GM21423 (cell line): ENCODE results near the gene ADIG.

Experiments
- ATAC-seq: cut with Tn5 transposase; IDR thresholded peaks from one replicate; pipeline ENCODE4 v1.9.1; 2021; ENCODE audit warnings: mild to moderate bottlenecking, moderate library complexity; ENCODE audit not compliant: unreplicated experiment

ADIG gene

GRCh38 chr20:38581013-38581412 lies at the start of gene ADIG:
TSS of gene ADIG (plus strand) at chr20:38581197. CDS start at chr20:38581251, 54 bp downstream.
- no peak for ATAC-seq

GRCh38 chr20:38534756-38535155 lies 46.2 kb upstream of the ADIG start:
- ATAC-seq, result no peak

GRCh38 chr20:38536310-38536709 lies 44.7 kb upstream of the ADIG start:
- ATAC-seq, result no peak

- no peak for ATAC-seq
Measured at GRCh38 chr20:38537176-38537575, 43.8 kb upstream of the ADIG start.

GRCh38 chr20:38538789-38539188 lies 42.2 kb upstream of the ADIG start:
- ATAC-seq, result no peak

- ATAC-seq, result no peak
Measured at GRCh38 chr20:38543014-38543906, 37.7 kb upstream of the ADIG start.

GRCh38 chr20:38545771-38546170 lies 35.2 kb upstream of the ADIG start:
- ATAC-seq, result no peak

GRCh38 chr20:38547288-38548085 lies 33.5 kb upstream of the ADIG start:
- no peak for ATAC-seq

GRCh38 chr20:38548356-38549083 lies 32.5 kb upstream of the ADIG start:
- ATAC-seq, result no peak

- ATAC-seq, result no peak
Measured at GRCh38 chr20:38550274-38550673, 30.7 kb upstream of the ADIG start.

- ATAC-seq, result no peak
Measured at GRCh38 chr20:38551056-38551626, 29.9 kb upstream of the ADIG start.

GRCh38 chr20:38554986-38555385 lies 26.0 kb upstream of the ADIG start:
- no peak for ATAC-seq

- no peak for ATAC-seq
Measured at GRCh38 chr20:38555395-38555794, 25.6 kb upstream of the ADIG start.

- ATAC-seq, result no peak
Measured at GRCh38 chr20:38557174-38557573, 23.8 kb upstream of the ADIG start.

GRCh38 chr20:38558596-38559360 lies 22.2 kb upstream of the ADIG start:
- ATAC-seq, result no peak

- no peak for ATAC-seq
Measured at GRCh38 chr20:38559764-38560163, 21.2 kb upstream of the ADIG start.

GRCh38 chr20:38563802-38564431 lies 17.1 kb upstream of the ADIG start:
- ATAC-seq, result no peak

GRCh38 chr20:38564680-38565079 lies 16.3 kb upstream of the ADIG start:
- no peak for ATAC-seq

- ATAC-seq, result no peak
Measured at GRCh38 chr20:38566036-38566598, 14.9 kb upstream of the ADIG start.
